ENCODE measurements around the gene ZNF691.
"Not testable (repeated sequence)": the region's sequence is repeated elsewhere in the genome, so short reads cannot be mapped to it uniquely, and the experiment has no call there.

ZNF691 gene

GRCh38 chr1:42866549-42866948 is 20.1 kb downstream of the ZNF691 start:
- no peak overlapping the region for H3K27ac Mint-ChIP-seq
- H3K4me3 Mint-ChIP-seq: no peak overlapping the region
- H3K4me1 Mint-ChIP-seq (ENCODE audit: low read depth): no peaks in the 10 kb centered on the region
- no peaks in the 10 kb centered on the region for H3K36me3 Mint-ChIP-seq (ENCODE audit: low read depth)
- no peaks in the 10 kb centered on the region for H3K9me3 Mint-ChIP-seq
- H3K27me3 Mint-ChIP-seq (ENCODE audit: low read depth): peaks cover 18% of the 10 kb centered on the region

GRCh38 chr1:42868466-42868865 is 22.1 kb downstream of the ZNF691 start:
- H3K9me3 Mint-ChIP-seq; H3K27ac Mint-ChIP-seq; H3K36me3 Mint-ChIP-seq (ENCODE audit: low read depth); H3K4me1 Mint-ChIP-seq (ENCODE audit: low read depth); H3K4me3 Mint-ChIP-seq; H3K27me3 Mint-ChIP-seq (ENCODE audit: low read depth): not testable (repeated sequence)

- H3K36me3 Mint-ChIP-seq (ENCODE audit: low read depth); H3K4me3 Mint-ChIP-seq; H3K4me1 Mint-ChIP-seq (ENCODE audit: low read depth); H3K9me3 Mint-ChIP-seq; H3K27ac Mint-ChIP-seq; H3K27me3 Mint-ChIP-seq (ENCODE audit: low read depth): not testable (repeated sequence)
These were observed 22.8 kb downstream of the ZNF691 start for GRCh38 chr1:42869254-42869653.

GRCh38 chr1:42869751-42870150 is 23.3 kb downstream of the ZNF691 start:
- not testable (repeated sequence) for H3K9me3 Mint-ChIP-seq; H3K27me3 Mint-ChIP-seq (ENCODE audit: low read depth); H3K4me1 Mint-ChIP-seq (ENCODE audit: low read depth); H3K36me3 Mint-ChIP-seq (ENCODE audit: low read depth); H3K27ac Mint-ChIP-seq; H3K4me3 Mint-ChIP-seq

- H3K9me3 Mint-ChIP-seq; H3K4me3 Mint-ChIP-seq; H3K27ac Mint-ChIP-seq; H3K4me1 Mint-ChIP-seq (ENCODE audit: low read depth); H3K27me3 Mint-ChIP-seq (ENCODE audit: low read depth); H3K36me3 Mint-ChIP-seq (ENCODE audit: low read depth): not testable (repeated sequence)
These were observed 26.7 kb downstream of the ZNF691 start for GRCh38 chr1:42873108-42873507.

GRCh38 chr1:42873670-42874069 is 27.3 kb downstream of the ZNF691 start:
- no peaks in the 10 kb centered on the region for H3K4me1 Mint-ChIP-seq (ENCODE audit: low read depth)
- H3K9me3 Mint-ChIP-seq: peaks cover 7% of the 10 kb centered on the region
- H3K27ac Mint-ChIP-seq: no peak overlapping the region

GRCh38 chr1:42876009-42876408 is 29.6 kb downstream of the ZNF691 start:
- Mint-ChIP-seq H3K9me3 (peaks cover 10% of the 10 kb centered on the region), H3K27me3 (ENCODE audit: low read depth) (peaks cover 3% of the 10 kb centered on the region), H3K27ac (no peak overlapping the region), H3K4me1 (ENCODE audit: low read depth) (no peaks in the 10 kb centered on the region), H3K4me3 (no peak overlapping the region), H3K36me3 (ENCODE audit: low read depth) (no peaks in the 10 kb centered on the region)

More at GRCh38 chr1:42873670-42874069, 27.3 kb downstream of the ZNF691 start:
- H3K4me3 Mint-ChIP-seq: no peak overlapping the region
- no peaks in the 10 kb centered on the region for H3K36me3 Mint-ChIP-seq (ENCODE audit: low read depth)
- peaks cover 6% of the 10 kb centered on the region for H3K27me3 Mint-ChIP-seq (ENCODE audit: low read depth)

GRCh38 chr1:42877380-42877779 is 31.0 kb downstream of the ZNF691 start:
- peaks cover 3% of the 10 kb centered on the region for H3K27me3 Mint-ChIP-seq (ENCODE audit: low read depth)
- H3K27ac Mint-ChIP-seq: no peak overlapping the region
- no peak overlapping the region for H3K4me3 Mint-ChIP-seq
- no peaks in the 10 kb centered on the region for H3K36me3 Mint-ChIP-seq (ENCODE audit: low read depth)
- no peaks in the 10 kb centered on the region for H3K4me1 Mint-ChIP-seq (ENCODE audit: low read depth)
- peaks cover 10% of the 10 kb centered on the region for H3K9me3 Mint-ChIP-seq

GRCh38 chr1:42880384-42880783 is 34.0 kb downstream of the ZNF691 start:
- H3K36me3 Mint-ChIP-seq (ENCODE audit: low read depth): no peaks in the 10 kb centered on the region
- no peak overlapping the region for H3K27ac Mint-ChIP-seq
- H3K27me3 Mint-ChIP-seq (ENCODE audit: low read depth): peaks cover 15% of the 10 kb centered on the region
- peaks cover 3% of the 10 kb centered on the region for H3K9me3 Mint-ChIP-seq
- no peaks in the 10 kb centered on the region for H3K4me1 Mint-ChIP-seq (ENCODE audit: low read depth)
- no peak overlapping the region for H3K4me3 Mint-ChIP-seq

- no peak overlapping the region for H3K27ac Mint-ChIP-seq
- H3K4me3 Mint-ChIP-seq: no peak overlapping the region
- no peaks in the 10 kb centered on the region for H3K4me1 Mint-ChIP-seq (ENCODE audit: low read depth)
- no peaks in the 10 kb centered on the region for H3K36me3 Mint-ChIP-seq (ENCODE audit: low read depth)
- H3K27me3 Mint-ChIP-seq (ENCODE audit: low read depth): peaks cover 12% of the 10 kb centered on the region
- no peaks in the 10 kb centered on the region for H3K9me3 Mint-ChIP-seq
These were observed 39.8 kb downstream of the ZNF691 start for GRCh38 chr1:42886046-42886739.

- no peak overlapping the region for H3K4me3 Mint-ChIP-seq
- no peak overlapping the region for H3K27ac Mint-ChIP-seq
- H3K4me1 Mint-ChIP-seq (ENCODE audit: low read depth): no peaks in the 10 kb centered on the region
- no peaks in the 10 kb centered on the region for H3K36me3 Mint-ChIP-seq (ENCODE audit: low read depth)
- no peaks in the 10 kb centered on the region for H3K9me3 Mint-ChIP-seq
- H3K27me3 Mint-ChIP-seq (ENCODE audit: low read depth): peaks cover 15% of the 10 kb centered on the region
These were observed 40.4 kb downstream of the ZNF691 start for GRCh38 chr1:42886800-42887199.

GRCh38 chr1:42887366-42887765 is 41.0 kb downstream of the ZNF691 start:
- Mint-ChIP-seq H3K4me1 (ENCODE audit: low read depth) (no peaks in the 10 kb centered on the region), H3K4me3 (no peak overlapping the region), H3K27ac (no peak overlapping the region), H3K9me3 (no peaks in the 10 kb centered on the region), H3K36me3 (ENCODE audit: low read depth) (no peaks in the 10 kb centered on the region), H3K27me3 (ENCODE audit: low read depth) (peaks cover 21% of the 10 kb centered on the region)

- Mint-ChIP-seq H3K4me3 (no peak overlapping the region), H3K9me3 (no peaks in the 10 kb centered on the region), H3K27me3 (ENCODE audit: low read depth) (peaks cover 23% of the 10 kb centered on the region), H3K4me1 (ENCODE audit: low read depth) (no peaks in the 10 kb centered on the region), H3K36me3 (ENCODE audit: low read depth) (no peaks in the 10 kb centered on the region), H3K27ac (no peak overlapping the region)
These were observed 41.7 kb downstream of the ZNF691 start for GRCh38 chr1:42888013-42888633.

GRCh38 chr1:42889264-42889663 is 42.9 kb downstream of the ZNF691 start:
- Mint-ChIP-seq H3K27me3 (ENCODE audit: low read depth) (peaks cover 19% of the 10 kb centered on the region), H3K4me1 (ENCODE audit: low read depth) (no peaks in the 10 kb centered on the region), H3K27ac (no peak overlapping the region), H3K9me3 (no peaks in the 10 kb centered on the region), H3K36me3 (ENCODE audit: low read depth) (no peaks in the 10 kb centered on the region), H3K4me3 (no peak overlapping the region)

GRCh38 chr1:42891465-42892138 is 45.2 kb downstream of the ZNF691 start:
- no peaks in the 10 kb centered on the region for H3K4me1 Mint-ChIP-seq (ENCODE audit: low read depth)
- no peak overlapping the region for H3K27ac Mint-ChIP-seq
- no peaks in the 10 kb centered on the region for H3K9me3 Mint-ChIP-seq
- peaks cover 25% of the 10 kb centered on the region for H3K27me3 Mint-ChIP-seq (ENCODE audit: low read depth)
- no peak overlapping the region for H3K4me3 Mint-ChIP-seq
- H3K36me3 Mint-ChIP-seq (ENCODE audit: low read depth): no peaks in the 10 kb centered on the region
